Endothelial cell of umbilical vein (primary cell): ENCODE data around the gene ZNF17. TPM values are rescaled to one million over a fixed set of nuclear protein-coding genes. Genes with fewer than 3 reads are reported as not detected.

Experiments used
- BruUV-seq: library from RNA; stranded (reverse); fragments of 400-500 nt; replicated peaks from 2 replicates; lab custom pipeline; 2021; lab: Mats Ljungman, UMichigan
- CTCF ChIA-PET: fragments of 300-600, 350-600 bp; sonication (Branson Sonifier 250); formaldehyde crosslinking; loops from one replicate; lab custom pipeline; 2021; ENCODE audit warnings: antibody characterized with exemption, inconsistent platforms; lab: Charles Lee
- POLR2A ChIA-PET: fragments of 300-600, 350-600 bp; sonication (Branson Sonifier 250); formaldehyde crosslinking; loops from one replicate; lab custom pipeline; 2021; ENCODE audit warnings: antibody characterized with exemption, inconsistent platforms; lab: Charles Lee
- DNase-seq: peaks from one replicate; pipeline ENCODE4 v3.0.0-alpha.2; 2011; ENCODE audit warnings: low read depth, low spot score
- FAIRE-seq: peaks from 2 replicates; lab custom pipeline; 2011; peaks lifted over from hg19 to GRCh38; lab: Jason Lieb, UNC
- H2AFZ ChIP-seq: 2 replicates; pipeline ENCODE4 v1.6.0; 2012; ENCODE audit warnings: low read depth, low read length, control low read depth, inconsistent platforms
- H3K27ac ChIP-seq: 2 replicates; pipeline ENCODE4 v1.5.1; 2011; ENCODE audit warnings: low read depth, mild to moderate bottlenecking, control low read depth, low read length, moderate library complexity; ENCODE audit not compliant: insufficient read depth
- H3K27me3 ChIP-seq, 2 experiments: 2 replicates each; pipeline versions ENCODE4 v1.6.0 to v1.6.1; 2011; ENCODE audit warnings: low read length in 2 of 2, mixed read lengths in 1 of 2; ENCODE audit not compliant: control insufficient read depth in 2 of 2, insufficient read depth in 2 of 2
- H3K36me3 ChIP-seq, 2 experiments: 2 replicates in 1 of 2; 3 replicates in 1 of 2; pipeline ENCODE4 v1.5.1; 2011; ENCODE audit warnings: low read length in 2 of 2, mild to moderate bottlenecking in 1 of 2, moderate library complexity in 1 of 2; ENCODE audit not compliant: control insufficient read depth in 2 of 2, insufficient read depth in 2 of 2; ENCODE audit errors: extremely low read depth in 1 of 2
- H3K4me1 ChIP-seq: 3 replicates; pipeline ENCODE4 v1.5.1; 2011; ENCODE audit warnings: mild to moderate bottlenecking, low read length; ENCODE audit not compliant: control insufficient read depth, insufficient read depth; ENCODE audit errors: extremely low read depth
- H3K4me2 ChIP-seq: 2 replicates; pipeline ENCODE4 v1.6.1; 2011; ENCODE audit warnings: low read length, control low read depth, mixed read lengths; ENCODE audit not compliant: insufficient read depth
- H3K4me3 ChIP-seq, 3 experiments: fragments of 200-600 bp in 1 of 3; sonication (generic), shearing (Covaris generic) in 1 of 3; replicated peaks in 1 of 3; 2 replicates each; pipeline ENCODE4 v1.5.1; 2011 to 2016; ENCODE audit warnings: control low read depth in 3 of 3, low read length in 3 of 3, mild to moderate bottlenecking in 2 of 3, inconsistent platforms in 1 of 3, low read depth in 1 of 3, moderate library complexity in 1 of 3; ENCODE audit not compliant: insufficient read depth in 1 of 3
- H3K79me2 ChIP-seq: 2 replicates; pipeline ENCODE4 v1.6.0; 2012; ENCODE audit warnings: low read length, inconsistent platforms; ENCODE audit not compliant: control insufficient read depth, insufficient read depth
- H3K9ac ChIP-seq: replicated peaks from 2 replicates; pipeline ENCODE3; 2011; ENCODE audit warnings: low read length, control low read depth; ENCODE audit not compliant: insufficient read depth; ENCODE audit errors: extremely low read depth
- H3K9me1 ChIP-seq: replicated peaks from 3 replicates; pipeline ENCODE4 v1.6.0; 2011; ENCODE audit warnings: mild to moderate bottlenecking, low read length; ENCODE audit not compliant: control insufficient read depth, insufficient read depth; ENCODE audit errors: extremely low read depth
- H3K9me3 ChIP-seq: replicated peaks from 2 replicates; pipeline ENCODE4 v1.5.1; 2012; ENCODE audit warnings: low read length, inconsistent platforms; ENCODE audit not compliant: control insufficient read depth, insufficient read depth
- H4K20me1 ChIP-seq: replicated peaks from 2 replicates; pipeline ENCODE3; 2011; ENCODE audit warnings: mild to moderate bottlenecking, low read length; ENCODE audit not compliant: control insufficient read depth, insufficient read depth; ENCODE audit errors: extremely low read depth
- FOS ChIP-seq: IDR thresholded peaks from 2 replicates; pipeline ENCODE4 v1.6.1; 2011; ENCODE audit warnings: mild to moderate bottlenecking, low read length, moderate library complexity, borderline replicate concordance; ENCODE audit not compliant: insufficient read depth
- JUN ChIP-seq: IDR thresholded peaks from 2 replicates; pipeline ENCODE4 v1.6.1; 2011; ENCODE audit warnings: borderline replicate concordance, low read depth; ENCODE audit not compliant: insufficient read length, insufficient read depth
- MYC ChIP-seq: IDR thresholded peaks from one replicate; pipeline ENCODE4 v1.6.1; 2011; ENCODE audit warnings: mild to moderate bottlenecking, low read depth, low read length
- POLR2A ChIP-seq: IDR thresholded peaks from 2 replicates; pipeline ENCODE4 v1.6.1; 2012; ENCODE audit warnings: low read depth, mild to moderate bottlenecking, control low read depth, low read length
- dilution Hi-C: fragments of 300-500 bp; cut with MboI; formaldehyde crosslinking; loops from one replicate; pipeline ENCODE4 v1.15.0; 2019; ENCODE audit warnings: low sequenced_read_pairs; ENCODE audit not compliant: extremely low pct_ligation_motif_present
- intact Hi-C: fragments of 100-400 bp; cut with micrococcal nuclease; formaldehyde crosslinking; loops from one replicate; pipeline ENCODE4 v1.10.0; 2022
- polyA plus RNA-seq, 4 experiments: library from polyadenylated mRNA; depleted of rRNA in 3 of 4; stranded (reverse) in 3 of 4; unstranded in 1 of 4; fragments of >200 nt; gene quantifications; 2 replicates each; pipeline versions ENCODE4 v1.2.1 to v1.2.3, GENCODE V29; 2011 to 2012; ENCODE audit warnings: missing spikeins in 1 of 4
- total RNA-seq: library from RNA; stranded (reverse); gene quantifications from 2 replicates; pipeline ENCODE4 v1.2.3, GENCODE V29; 2021
- TF ChIP-seq, protein P1 (sequence below), 2 donors: IDR thresholded peaks; 1 replicate in 1 of 2; 2 replicates in 1 of 2; pipeline ENCODE4 v1.5.1; 2011; ENCODE audit warnings: low read length in 2 of 2, mild to moderate bottlenecking in 2 of 2, moderate library complexity in 2 of 2, control low read depth in 1 of 2, inconsistent platforms in 1 of 2, low read depth in 1 of 2; ENCODE audit not compliant: insufficient read depth in 1 of 2; ENCODE audit errors: extremely low read depth in 1 of 2
- TF ChIP-seq, protein P2 (sequence below): IDR thresholded peaks from 2 replicates; pipeline ENCODE4 v1.6.1; 2011; ENCODE audit not compliant: insufficient read depth, insufficient read length

Gene ZNF17
- total and polyA plus RNA-seq, 2 donors (not counting 3 experiments of a cell fraction or from before 2014, with no cell fraction given), result 2.4 to 6.4 TPM

DNA sequence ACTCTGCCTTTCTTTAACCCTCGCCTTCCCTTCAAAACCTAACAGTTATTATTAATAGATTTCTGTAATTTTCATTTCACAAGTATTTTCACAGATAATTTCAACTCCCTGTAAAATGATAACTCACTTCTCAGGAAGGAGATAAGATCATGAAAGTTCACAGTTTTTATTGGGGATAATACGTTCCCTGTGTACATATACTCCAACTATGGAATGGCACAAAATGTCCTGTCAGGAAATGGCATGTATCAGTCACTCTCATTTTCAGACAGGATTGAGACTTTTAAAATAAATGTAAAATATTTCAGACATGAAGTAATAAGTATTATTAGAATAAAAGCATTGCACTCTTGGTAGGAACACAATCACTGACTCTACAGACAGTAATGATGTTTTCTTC lies 48.5 kb upstream of the ZNF17 start:
- Histone ChIP-seq H3K9me1 (no peaks in the 10 kb centered on the region), H3K4me1 (peaks cover 8% of the 10 kb centered on the region), H3K9me3 (peaks cover 5% of the 10 kb centered on the region), H3K4me2 (peak overlapping the region; percentile 60), H3K4me3 (peak overlapping the region in 1 of 3 experiments; percentile 52), H3K27me3 (no peaks in the 10 kb centered on the region), H4K20me1 (no peaks in the 10 kb centered on the region), H3K36me3 (peaks cover 0 to 3% of the 10 kb centered on the region in 2 experiments), H3K27ac (no peak overlapping the region), H3K9ac (peak overlapping the region; percentile 26), H2AFZ (peak overlapping the region; percentile 55), H3K79me2 (peaks cover 3% of the 10 kb centered on the region)
- no peak for TF ChIP-seq JUN
- TF ChIP-seq, protein P1, sequence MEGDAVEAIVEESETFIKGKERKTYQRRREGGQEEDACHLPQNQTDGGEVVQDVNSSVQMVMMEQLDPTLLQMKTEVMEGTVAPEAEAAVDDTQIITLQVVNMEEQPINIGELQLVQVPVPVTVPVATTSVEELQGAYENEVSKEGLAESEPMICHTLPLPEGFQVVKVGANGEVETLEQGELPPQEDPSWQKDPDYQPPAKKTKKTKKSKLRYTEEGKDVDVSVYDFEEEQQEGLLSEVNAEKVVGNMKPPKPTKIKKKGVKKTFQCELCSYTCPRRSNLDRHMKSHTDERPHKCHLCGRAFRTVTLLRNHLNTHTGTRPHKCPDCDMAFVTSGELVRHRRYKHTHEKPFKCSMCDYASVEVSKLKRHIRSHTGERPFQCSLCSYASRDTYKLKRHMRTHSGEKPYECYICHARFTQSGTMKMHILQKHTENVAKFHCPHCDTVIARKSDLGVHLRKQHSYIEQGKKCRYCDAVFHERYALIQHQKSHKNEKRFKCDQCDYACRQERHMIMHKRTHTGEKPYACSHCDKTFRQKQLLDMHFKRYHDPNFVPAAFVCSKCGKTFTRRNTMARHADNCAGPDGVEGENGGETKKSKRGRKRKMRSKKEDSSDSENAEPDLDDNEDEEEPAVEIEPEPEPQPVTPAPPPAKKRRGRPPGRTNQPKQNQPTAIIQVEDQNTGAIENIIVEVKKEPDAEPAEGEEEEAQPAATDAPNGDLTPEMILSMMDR (IDR thresholded peaks at IDR 0.05; ENCODE audit: extremely low read depth in 1 of 2, insufficient read depth in 1 of 2, low read depth in 1 of 2, low read length in 2 of 2), result no peak
- TF ChIP-seq MYC, result no peak
- TF ChIP-seq POLR2A, result no peak
- TF ChIP-seq FOS, result no peak
- TF ChIP-seq, protein P2, sequence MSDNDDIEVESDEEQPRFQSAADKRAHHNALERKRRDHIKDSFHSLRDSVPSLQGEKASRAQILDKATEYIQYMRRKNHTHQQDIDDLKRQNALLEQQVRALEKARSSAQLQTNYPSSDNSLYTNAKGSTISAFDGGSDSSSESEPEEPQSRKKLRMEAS, result no peak
- FAIRE-seq (no peak), DNase-seq (no peak)
- dilution Hi-C loops, result no loop called here
- intact Hi-C loops, result no loop called here
- POLR2A ChIA-PET, result interaction anchor here (1.4 kb wide), 1 partner anchor 12 kb away, joined by 3 read pairs; no protein-coding TSS in a partner anchor
- no TSS peak for BruUV-seq
- CTCF ChIA-PET, result interaction anchor here (0.5 kb wide), 1 partner anchor 27 kb away, joined by 3 read pairs; the partner anchor contains the start of gene ZNF548
